ENCODE measurements around the gene KITLG. TPM values are rescaled to one million over a fixed set of nuclear protein-coding genes. Genes with fewer than 3 reads are reported as not detected.

The KITLG gene
- total and polyA plus RNA-seq, 2 donors (not counting 1 experiment from before 2014, with no cell fraction given), result not detected

GRCh38 chr12:88516811-88517210 is 63.5 kb downstream of the KITLG start:
- Histone ChIP-seq H3K4me3 (ENCODE audit: control extremely low read depth in 1 of 5, extremely low read depth in 1 of 5, insufficient read depth in 1 of 5, low read depth in 2 of 5, low read length in 4 of 5) (no peak overlapping the region), H3K9ac (ENCODE audit: low read length) (no peak overlapping the region), H3K27me3 (replicated peaks in 1 of 4; ENCODE audit: control extremely low read depth in 1 of 4, control insufficient read depth in 3 of 4, insufficient read depth in 4 of 4, low read length in 3 of 4) (no peaks in the 10 kb centered on the region), H3K27ac (ENCODE audit: low read length in 2 of 2) (no peak overlapping the region), H3K36me3 (replicated peaks in 1 of 2; ENCODE audit: control extremely low read depth in 1 of 2, control insufficient read depth in 1 of 2, extremely low read depth in 1 of 2, insufficient read depth in 2 of 2, low read length in 1 of 2) (no peaks in the 10 kb centered on the region), H3K4me2 (replicated peaks; ENCODE audit: low read depth, low read length, poor library complexity, severe bottlenecking) (no peak overlapping the region), H4K20me1 (ENCODE audit: control insufficient read depth, insufficient read depth, low read length, poor library complexity, severe bottlenecking) (no peaks in the 10 kb centered on the region), H3K9me3 (ENCODE audit: control extremely low read depth in 1 of 3, control insufficient read depth in 2 of 3, insufficient read depth in 1 of 3, low read length in 2 of 3) (no peaks in the 10 kb centered on the region), H3K79me2 (ENCODE audit: control insufficient read depth, insufficient read depth, low read length) (no peaks in the 10 kb centered on the region), H3K4me1 (ENCODE audit: control insufficient read depth in 2 of 2, insufficient read depth in 2 of 2, low read length in 2 of 2) (no peaks in the 10 kb centered on the region), H2AFZ (ENCODE audit: insufficient read depth, low read depth, low read length, poor library complexity, severe bottlenecking) (no peak overlapping the region)
- Mint-ChIP-seq H3K27me3 (no peaks in the 10 kb centered on the region), H3K4me1 (no peaks in the 10 kb centered on the region), H3K9me3 (ENCODE audit: insufficient read depth) (no peaks in the 10 kb centered on the region), H3K4me3 (no peak overlapping the region), H3K27ac (no peak overlapping the region)
- DNase-seq, result no peak
- ChIA-PET POLR2A (no interaction called here), CTCF (no interaction called here)
- TF ChIP-seq CTCF (IDR thresholded peaks at IDR 0.05) (no peak), EZH2 (IDR thresholded peaks at IDR 0.05; ENCODE audit: borderline replicate concordance, insufficient read depth, low read depth, low read length, poor library complexity, severe bottlenecking) (no peak)
- intact Hi-C loops (cut with micrococcal nuclease), result no loop called here
- ATAC-seq (ENCODE audit: low read depth), result no peak

GRCh38 chr12:88510843-88511242 is 69.4 kb downstream of the KITLG start:
- Mint-ChIP-seq H3K9me3 (ENCODE audit: insufficient read depth) (peaks cover 2% of the 10 kb centered on the region), H3K27me3 (no peaks in the 10 kb centered on the region), H3K4me1 (no peaks in the 10 kb centered on the region), H3K4me3 (no peak overlapping the region), H3K27ac (no peak overlapping the region)
- Histone ChIP-seq H3K9me3 (ENCODE audit: control extremely low read depth in 1 of 3, control insufficient read depth in 2 of 3, insufficient read depth in 1 of 3, low read length in 2 of 3) (no peaks in the 10 kb centered on the region), H4K20me1 (ENCODE audit: control insufficient read depth, insufficient read depth, low read length, poor library complexity, severe bottlenecking) (no peaks in the 10 kb centered on the region), H3K27ac (ENCODE audit: low read length in 2 of 2) (no peak overlapping the region), H3K4me1 (ENCODE audit: control insufficient read depth in 2 of 2, insufficient read depth in 2 of 2, low read length in 2 of 2) (no peaks in the 10 kb centered on the region), H2AFZ (ENCODE audit: insufficient read depth, low read depth, low read length, poor library complexity, severe bottlenecking) (no peak overlapping the region), H3K9ac (ENCODE audit: low read length) (no peak overlapping the region), H3K36me3 (replicated peaks in 1 of 2; ENCODE audit: control extremely low read depth in 1 of 2, control insufficient read depth in 1 of 2, extremely low read depth in 1 of 2, insufficient read depth in 2 of 2, low read length in 1 of 2) (no peaks in the 10 kb centered on the region), H3K4me2 (replicated peaks; ENCODE audit: low read depth, low read length, poor library complexity, severe bottlenecking) (no peak overlapping the region), H3K27me3 (replicated peaks in 1 of 4; ENCODE audit: control extremely low read depth in 1 of 4, control insufficient read depth in 3 of 4, insufficient read depth in 4 of 4, low read length in 3 of 4) (no peaks in the 10 kb centered on the region), H3K79me2 (ENCODE audit: control insufficient read depth, insufficient read depth, low read length) (no peaks in the 10 kb centered on the region), H3K4me3 (ENCODE audit: control extremely low read depth in 1 of 5, extremely low read depth in 1 of 5, insufficient read depth in 1 of 5, low read depth in 2 of 5, low read length in 4 of 5) (no peak overlapping the region)
- no peak for DNase-seq
- ChIA-PET CTCF (no interaction called here), POLR2A (no interaction called here)
- WGBS (ENCODE audit: insufficient coverage), result no CpG with 5 or more reads among the region's 3 CpGs
- intact Hi-C loops (cut with micrococcal nuclease), result no loop called here
- TF ChIP-seq CTCF (IDR thresholded peaks at IDR 0.05), result no peak
- TF ChIP-seq EZH2 (IDR thresholded peaks at IDR 0.05; ENCODE audit: borderline replicate concordance, insufficient read depth, low read depth, low read length, poor library complexity, severe bottlenecking), result no peak
- no peak for ATAC-seq (ENCODE audit: low read depth)
